HG03097 (cell line): ENCODE data around the gene KCNH5.

Source experiments
- ATAC-seq: cut with Tn5 transposase; IDR thresholded peaks from one replicate; pipeline ENCODE4 v1.9.1; 2021; ENCODE audit not compliant: unreplicated experiment, low FRiP score

Gene KCNH5

DNA sequence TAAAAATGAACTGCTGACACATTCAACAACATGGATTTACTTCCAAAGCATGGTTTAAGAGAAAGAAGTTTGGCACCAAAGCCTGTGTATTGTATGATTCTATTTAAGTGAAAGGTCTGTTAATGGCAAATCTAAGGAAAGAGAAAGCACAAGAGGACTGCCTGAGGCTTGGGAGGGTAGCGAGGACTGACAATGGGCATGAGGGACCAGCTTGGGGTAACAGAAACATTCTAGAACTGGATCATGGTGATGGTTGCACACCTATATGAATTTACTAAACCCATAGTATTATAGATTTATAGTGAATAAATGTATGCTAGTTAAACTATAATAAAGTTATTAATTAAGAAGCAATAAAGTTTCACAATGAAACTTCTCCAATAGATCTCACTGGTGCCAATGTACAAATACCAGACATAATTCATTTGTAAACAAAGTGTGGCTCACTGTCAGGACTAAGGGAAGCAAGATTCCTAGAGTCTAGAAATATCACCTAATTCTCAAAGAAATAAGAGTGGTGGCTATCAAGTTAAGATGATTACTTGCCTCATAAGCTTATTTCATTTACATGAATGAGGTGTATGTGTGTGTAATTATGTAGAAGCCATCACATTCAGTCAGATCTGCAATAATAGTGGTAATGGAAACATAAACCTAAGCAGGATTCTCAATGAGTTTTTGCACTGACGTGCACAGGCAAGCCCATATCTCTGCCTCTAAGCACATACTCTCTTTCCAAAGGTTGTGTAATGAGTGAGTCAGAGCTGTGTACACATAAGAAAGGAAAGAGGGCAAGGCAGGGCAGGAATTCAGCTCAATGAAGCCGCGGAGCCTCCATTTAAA lies 353.4 kb downstream of the KCNH5 start:
- no peak for ATAC-seq

DNA sequence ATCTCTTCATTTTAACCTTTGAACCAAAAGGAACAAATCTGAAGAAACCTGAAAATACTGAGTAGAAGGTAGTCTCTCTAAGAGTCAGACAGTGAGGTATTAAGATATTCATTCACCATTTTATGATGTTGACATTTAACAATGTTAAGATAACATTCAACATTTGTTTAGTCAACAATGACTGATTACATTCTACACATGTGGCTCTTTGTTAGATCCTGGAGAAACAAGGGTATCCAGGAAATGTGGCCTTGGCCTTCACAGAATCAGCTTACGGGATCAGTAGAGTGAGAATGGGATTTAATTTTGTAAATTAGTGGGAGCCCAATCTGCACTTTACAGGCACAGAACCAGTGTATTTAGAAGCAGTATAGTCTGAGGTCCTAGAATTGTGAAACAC lies 355.5 kb downstream of the KCNH5 start:
- ATAC-seq = no peak

DNA sequence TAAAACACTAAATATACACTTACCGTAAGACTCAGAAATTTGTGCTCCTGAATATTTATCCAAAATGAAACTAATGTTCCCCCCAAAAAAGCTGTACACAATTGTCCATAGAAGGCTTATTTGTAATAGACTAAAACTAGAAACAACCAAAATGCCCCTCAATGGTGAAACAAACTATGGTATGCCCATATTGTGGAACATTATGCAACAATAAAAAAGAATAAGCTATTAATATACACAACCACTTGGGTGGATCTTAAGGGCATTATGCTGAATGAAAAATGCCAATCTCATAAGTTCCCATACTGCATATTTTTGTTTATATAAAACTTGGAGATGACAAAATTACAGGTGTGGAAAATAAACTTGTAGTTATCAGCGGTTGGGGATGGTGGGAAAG lies 357.4 kb downstream of the KCNH5 start:
- ATAC-seq = no peak

DNA sequence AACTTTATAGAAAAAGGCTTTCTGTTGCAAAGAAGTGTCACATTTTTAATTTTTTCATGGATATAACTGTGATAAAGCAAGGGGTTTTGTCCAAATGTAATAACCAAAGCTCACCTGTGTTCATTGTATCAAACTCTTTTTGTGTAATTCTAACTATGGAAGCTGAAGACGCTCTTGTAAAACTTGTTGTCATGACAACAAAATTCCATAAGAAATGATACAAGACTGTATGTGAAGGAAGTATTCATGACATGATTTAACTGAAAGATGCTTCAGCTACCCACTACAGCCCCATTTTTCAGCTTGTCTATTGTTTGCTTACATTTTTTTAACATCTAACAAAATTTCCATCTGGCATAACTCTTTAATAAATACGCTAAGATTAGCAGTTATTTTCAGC lies 360.9 kb downstream of the KCNH5 start:
- no peak for ATAC-seq

DNA sequence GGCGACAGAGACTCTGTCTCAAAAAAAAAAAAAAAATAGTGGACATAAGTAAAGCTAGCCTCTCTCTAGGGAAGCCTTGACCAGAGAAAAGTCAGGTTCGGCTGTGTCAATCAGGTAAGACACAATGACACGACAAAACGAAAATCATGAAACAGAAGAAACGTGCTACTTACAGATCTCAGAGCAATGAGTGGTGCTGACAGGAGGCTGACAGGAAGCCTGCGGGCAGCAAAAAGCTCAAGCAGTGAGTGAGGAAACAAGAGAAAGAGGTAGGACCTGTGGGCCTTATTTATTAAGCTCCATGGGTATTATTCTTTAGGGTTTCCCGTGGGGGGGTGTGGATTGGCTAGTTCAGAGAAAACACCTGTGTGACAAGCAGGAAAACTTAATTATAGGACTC lies 363.1 kb downstream of the KCNH5 start:
- ATAC-seq = no peak

DNA sequence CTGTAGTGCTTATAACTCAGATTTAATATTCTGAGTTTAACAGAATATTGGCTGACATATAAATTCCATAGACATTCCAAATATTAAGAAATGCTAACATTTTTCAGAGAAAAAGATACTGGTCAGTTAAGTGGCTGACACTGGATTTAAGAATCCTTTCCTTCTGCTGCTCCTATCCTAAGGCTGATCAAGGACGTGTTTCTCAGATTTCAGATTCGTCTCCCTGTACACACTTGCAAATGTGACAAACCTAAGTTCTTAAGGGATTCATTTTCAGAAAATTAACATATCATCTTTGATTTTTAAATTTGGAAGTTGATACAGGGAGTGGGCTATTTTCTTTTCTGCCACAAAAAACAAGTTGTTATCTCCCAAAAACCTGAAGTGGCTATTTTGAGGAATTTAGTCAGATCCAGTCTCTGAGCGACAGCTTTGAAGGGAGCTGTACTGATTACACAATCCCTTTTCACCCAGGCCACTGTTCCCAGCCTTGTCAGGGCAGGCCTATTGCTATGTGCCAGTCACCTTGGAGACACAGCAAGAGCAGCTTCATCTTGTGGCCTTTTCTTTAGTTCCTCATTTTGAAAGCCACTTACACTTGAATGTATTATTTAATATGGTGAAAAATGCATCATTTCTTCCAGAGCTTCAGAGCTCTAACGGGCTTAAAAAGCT lies 370.6 kb downstream of the KCNH5 start:
- ATAC-seq = no peak

DNA sequence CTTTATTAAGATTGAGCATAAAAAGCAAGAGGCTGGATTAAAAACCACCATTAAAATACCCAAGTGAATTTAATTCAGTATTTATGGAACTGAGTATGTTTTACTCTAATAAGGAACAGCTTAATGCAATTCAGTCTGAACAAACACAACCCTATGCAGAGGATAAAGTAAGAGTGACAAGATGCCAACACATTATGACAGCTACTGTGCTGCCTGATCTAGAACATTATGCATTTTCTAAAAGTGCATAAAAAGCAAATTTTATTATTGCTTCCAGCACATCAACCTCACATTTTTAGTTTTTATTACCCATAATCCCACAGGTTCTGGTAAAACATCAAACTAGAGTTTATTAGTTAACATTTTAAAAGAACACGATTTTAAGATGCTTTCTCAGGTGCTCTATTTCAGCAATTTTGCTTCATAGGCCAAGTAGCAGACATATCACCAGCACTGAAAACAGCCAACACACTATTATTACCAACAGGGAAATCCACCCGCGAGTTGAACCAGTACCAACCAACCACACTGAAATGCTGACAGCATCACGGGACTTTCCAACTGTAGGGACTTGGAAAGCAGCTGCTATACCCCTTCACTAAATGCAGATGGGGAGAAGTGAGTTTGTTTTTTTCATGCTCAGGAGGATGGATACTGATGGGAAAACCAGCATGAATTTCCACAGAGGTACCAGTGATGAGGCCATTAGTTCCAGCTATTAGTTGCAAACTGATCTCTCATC lies 372.1 kb downstream of the KCNH5 start:
- ATAC-seq = no peak

DNA sequence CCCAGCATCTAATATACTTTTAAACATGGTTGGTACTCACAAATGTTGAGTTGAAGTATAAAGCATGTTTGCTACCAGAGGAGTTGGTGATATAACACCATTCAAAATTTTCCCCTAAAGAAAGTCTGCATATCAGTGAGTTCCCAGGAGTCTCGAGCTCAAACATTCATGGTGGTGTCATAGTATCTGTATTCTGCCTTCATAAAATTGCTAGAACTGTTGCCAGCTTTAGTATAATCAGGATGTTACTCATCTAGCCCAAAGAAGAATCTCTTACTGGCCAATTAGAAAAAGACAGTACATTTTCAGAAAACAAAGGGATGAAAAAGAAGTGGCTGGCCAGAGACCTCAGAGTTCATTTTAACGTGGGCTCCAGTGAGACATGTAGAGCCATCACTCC lies 374.7 kb downstream of the KCNH5 start:
- no peak for ATAC-seq

DNA sequence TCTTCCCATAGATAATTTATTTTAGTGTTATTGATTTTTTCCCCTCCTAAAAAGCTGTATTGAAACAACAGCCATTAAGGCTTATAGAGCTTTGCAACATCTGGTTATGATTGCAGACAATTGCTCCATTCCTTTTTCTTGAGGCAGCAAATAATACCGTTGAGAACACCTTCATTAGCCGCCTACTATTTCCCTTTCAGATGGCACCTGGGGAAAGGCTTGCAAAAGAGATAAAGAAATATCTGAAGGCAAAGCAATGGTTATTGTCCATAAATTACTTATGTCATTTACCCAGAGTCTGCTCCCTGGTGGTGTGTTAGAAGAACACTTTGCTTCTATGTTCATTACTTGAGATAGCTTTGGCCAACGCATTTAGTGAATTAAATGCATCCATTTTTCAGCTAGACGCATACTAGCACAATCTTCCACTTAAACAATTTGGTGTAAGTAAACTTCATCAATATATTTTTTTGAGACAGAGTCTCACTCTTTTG lies 377.8 kb downstream of the KCNH5 start:
- no peak for ATAC-seq

DNA sequence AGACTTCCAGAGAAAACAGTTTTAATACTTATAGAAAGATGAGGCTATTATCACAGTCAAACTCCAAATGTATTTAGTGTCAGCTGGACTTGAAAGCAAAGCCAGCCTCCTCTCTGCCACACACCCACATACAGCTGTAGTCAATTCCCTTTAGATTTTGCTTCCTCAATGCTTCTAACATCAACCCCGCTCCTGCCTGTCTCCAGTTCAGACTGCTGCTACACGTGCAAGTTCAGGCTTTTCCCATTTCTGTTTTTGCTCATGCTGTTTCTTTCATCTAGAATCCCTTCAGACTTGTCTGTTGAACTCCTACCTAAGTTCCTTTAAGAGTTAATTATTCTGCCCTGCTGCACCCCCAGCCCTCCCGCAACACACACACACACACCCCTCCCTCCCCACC lies 380.0 kb downstream of the KCNH5 start:
- ATAC-seq = no peak

DNA sequence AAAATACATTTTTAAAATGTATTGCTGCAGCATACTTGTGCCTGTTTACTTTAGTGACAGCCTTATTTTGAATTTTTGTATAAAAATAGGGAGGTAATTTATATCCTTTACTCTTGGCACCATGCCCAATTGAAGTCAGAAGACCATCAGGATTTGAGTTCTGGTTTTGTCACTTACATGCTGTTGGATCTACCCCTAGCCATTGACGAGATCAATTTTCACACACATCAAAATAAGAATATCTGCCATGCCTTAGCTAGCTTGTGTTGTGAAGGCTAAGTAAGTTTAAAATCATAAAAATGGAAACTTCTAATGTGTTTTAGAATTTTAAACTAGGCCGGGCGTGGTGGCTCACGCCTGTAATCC lies 381.8 kb downstream of the KCNH5 start:
- ATAC-seq = no peak

DNA sequence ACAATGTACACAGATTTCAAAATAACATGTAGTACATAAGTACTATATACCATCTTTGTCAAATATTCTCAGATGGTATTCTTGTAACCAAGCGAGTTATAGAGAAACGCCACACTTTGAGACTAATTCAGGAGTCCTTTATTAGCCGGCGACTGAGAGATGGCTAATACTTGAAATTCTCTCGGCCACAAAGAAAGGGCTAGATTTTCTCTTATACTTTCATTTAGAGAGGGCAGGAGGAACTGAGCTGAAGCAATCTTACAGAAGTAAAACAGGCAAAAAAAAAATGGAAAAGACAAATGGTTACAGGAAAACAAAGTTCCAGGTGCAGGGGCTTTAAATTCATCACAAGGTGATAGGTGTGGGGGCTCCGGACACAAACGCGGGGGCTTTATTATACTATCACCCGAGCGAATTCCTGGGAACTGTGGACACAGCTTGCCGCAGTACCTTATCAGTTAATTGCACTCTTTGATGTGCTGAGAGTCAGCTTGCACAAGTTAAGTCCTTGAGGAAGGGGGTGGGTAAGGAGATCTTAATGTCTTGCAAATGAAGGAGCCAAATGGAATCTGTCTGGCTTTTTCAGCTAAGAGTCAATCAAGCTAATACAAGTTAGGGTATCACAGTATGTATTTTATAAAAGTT lies 382.3 kb downstream of the KCNH5 start:
- no peak for ATAC-seq

DNA sequence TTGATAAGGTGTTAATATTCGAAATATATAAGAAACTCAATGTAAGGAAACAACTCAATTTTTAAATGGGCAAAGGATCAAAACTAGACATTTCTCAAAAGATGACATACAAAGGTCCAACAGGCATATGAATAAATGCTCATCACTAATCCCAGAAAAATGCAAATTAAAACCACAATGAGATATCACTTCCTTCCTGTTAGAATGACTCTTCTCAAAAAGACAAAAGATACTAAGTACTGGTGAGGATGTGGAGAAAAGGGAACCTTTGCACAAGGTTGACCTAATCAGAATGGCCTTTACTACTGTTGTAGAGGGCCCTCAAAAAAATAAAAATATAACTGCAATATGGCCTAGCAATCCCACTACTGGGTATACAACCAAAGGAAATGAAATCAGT lies 383.4 kb downstream of the KCNH5 start:
- no peak for ATAC-seq

DNA sequence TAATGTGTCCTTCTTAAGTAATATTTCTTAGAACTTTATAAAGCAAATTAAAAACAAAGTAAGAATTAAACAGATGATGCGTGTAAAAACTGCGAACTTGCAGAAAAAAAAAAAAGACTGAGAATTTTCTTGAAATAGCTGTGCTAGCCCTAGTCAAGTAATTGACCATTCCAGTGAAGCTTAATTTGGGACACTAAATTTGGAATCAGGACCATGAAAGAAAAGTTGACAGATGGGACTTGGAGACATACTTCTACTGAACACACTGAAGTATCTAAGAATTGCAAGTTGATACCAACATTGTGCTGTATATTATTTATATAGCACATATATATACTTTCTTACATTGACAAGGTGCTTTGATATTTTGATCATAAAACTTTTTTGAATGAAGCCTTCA lies 386.6 kb downstream of the KCNH5 start:
- ATAC-seq = no peak

DNA sequence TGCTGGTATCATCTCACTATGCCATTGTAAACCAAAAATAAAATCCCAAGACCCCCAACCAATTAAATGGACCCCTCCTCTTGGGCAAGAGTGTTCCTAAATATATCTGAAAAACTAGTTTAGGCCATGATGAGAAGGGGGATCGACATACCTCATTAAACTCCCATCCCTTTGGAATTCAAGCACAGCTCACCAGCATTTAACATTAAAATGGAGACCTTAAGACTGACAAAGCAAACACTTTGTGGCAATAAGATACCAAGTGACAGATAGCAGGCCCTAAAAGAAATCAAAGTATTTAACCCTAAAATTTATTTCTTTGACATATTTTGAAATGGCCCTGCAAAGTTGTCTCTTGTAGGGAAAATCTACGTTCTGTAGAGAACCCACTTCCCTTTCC lies 387.9 kb downstream of the KCNH5 start:
- no peak for ATAC-seq

DNA sequence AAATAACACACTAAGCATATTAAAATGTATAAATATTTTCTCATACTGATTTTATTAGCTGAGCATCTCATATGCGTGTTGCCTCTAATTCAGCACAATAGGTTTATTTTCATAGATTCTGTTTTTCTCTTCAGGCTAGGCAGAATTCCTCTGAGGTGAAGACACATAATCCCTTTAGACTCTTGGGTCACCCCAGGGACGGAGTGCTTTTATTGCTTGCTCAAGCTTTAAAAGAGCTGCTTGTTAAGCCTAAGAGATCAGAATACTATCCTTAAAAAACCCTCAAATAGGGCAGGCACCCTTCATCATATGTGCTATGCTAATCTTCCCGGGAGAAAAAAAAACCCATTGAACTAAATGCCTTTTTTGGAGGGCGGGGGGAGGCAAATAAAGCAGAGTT lies 390.1 kb downstream of the KCNH5 start:
- no peak for ATAC-seq

DNA sequence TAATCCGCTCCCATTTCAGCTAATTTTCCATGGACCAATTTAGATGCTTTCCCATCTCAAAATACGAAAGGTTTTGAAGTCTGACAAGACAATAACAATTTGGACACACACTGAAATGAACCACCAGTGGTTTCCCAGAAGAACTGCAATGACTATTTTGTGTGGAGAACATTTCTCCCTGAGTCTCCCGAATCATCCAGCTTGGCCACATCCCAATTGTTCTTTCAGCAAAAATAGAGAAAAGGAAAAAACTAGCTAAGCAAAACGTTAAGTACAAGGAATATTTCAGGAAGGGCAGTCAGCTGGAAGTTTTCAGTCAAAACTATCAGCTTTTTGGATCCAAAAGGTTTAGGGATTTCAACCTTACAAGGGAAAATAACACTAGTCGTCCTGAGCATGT lies 390.6 kb downstream of the KCNH5 start:
- ATAC-seq = no peak
